Heart left ventricle (tissue), 13 donors: ENCODE data around the gene CAND2.

Experiments
- POLR2A ChIP-seq, 2 donors: fragments of 450-650 bp; IDR thresholded peaks; one replicate each; pipeline ENCODE4 v1.6.1; 2017; ENCODE audit warnings: antibody characterized with exemption in 2 of 2, mild to moderate bottlenecking in 2 of 2, moderate library complexity in 2 of 2
- TF ChIP-seq, protein P1 (sequence below), 12 donors: fragments of 200-600 bp; sonication (generic) in 4 of 12; IDR thresholded peaks; one replicate each; pipeline versions ENCODE4 v1.5.0 to v1.8.0; 2018 to 2022; ENCODE audit warnings: antibody characterized with exemption in 12 of 12, mild to moderate bottlenecking in 5 of 12
- donor health status: ischemic (EF 13 %, LVEDD 7.1; RV severe dilation, severe dysfunction).
- donor health status: DM: no; HTN: yes; CAD: no.
- donor health status: DM: no; HTN: no; CAD: no.
- donor health status: ischemic (EF 25% LVEDD 6.9; RV normal size, moderate dysfunction).
- donor health status: ischemic (EF 25% LVEDD 5.7; RV mildly dilated, moderate dysfunction).
- donor health status: ischemic (EF 35%, LVEDD 5.7; RV mildly dilated, moderate dysfunction).
- donor health status: nonischemic (EF 11% LVEDD 7.7; RV severe dilation, severe dysfunction).
- donor health status: DM: yes; HTN: yes; CAD: no.
- donor health status: PGD.
- donor health status: ischemic (EF 29% LVEDD 5.4; RV normal size, mild dysfunction).
- donor health status: nonischemic (EF 23%, LVEDD 6.1; RV moderate dilation, normal function).

GRCh38 chr3:12877040-12877439 lies 80.6 kb downstream of the CAND2 start:
- TF ChIP-seq POLR2A (IDR thresholded peaks at IDR 0.05), result no peak
- TF ChIP-seq, protein P1, sequence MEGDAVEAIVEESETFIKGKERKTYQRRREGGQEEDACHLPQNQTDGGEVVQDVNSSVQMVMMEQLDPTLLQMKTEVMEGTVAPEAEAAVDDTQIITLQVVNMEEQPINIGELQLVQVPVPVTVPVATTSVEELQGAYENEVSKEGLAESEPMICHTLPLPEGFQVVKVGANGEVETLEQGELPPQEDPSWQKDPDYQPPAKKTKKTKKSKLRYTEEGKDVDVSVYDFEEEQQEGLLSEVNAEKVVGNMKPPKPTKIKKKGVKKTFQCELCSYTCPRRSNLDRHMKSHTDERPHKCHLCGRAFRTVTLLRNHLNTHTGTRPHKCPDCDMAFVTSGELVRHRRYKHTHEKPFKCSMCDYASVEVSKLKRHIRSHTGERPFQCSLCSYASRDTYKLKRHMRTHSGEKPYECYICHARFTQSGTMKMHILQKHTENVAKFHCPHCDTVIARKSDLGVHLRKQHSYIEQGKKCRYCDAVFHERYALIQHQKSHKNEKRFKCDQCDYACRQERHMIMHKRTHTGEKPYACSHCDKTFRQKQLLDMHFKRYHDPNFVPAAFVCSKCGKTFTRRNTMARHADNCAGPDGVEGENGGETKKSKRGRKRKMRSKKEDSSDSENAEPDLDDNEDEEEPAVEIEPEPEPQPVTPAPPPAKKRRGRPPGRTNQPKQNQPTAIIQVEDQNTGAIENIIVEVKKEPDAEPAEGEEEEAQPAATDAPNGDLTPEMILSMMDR (IDR thresholded peaks at IDR 0.05), result no peak
